Endodermal cell (in vitro differentiated cells): ENCODE data around the gene IARS1. TPM values are rescaled to one million over a fixed set of nuclear protein-coding genes. Genes with fewer than 3 reads are reported as not detected.
A peak's percentile ranks its signal among the peaks of the same experiment; 100 is the strongest.

Experiments
- DNase-seq: peaks from one replicate; pipeline ENCODE4 v3.0.0-alpha.2; 2017
- H3K27ac ChIP-seq: 2 replicates; pipeline ENCODE4 v1.5.1; 2013; ENCODE audit warnings: mild to moderate bottlenecking, low read depth, low read length, moderate library complexity
- H3K27me3 ChIP-seq: 2 replicates; pipeline ENCODE4 v1.6.1; 2013; ENCODE audit warnings: mild to moderate bottlenecking, low read length, moderate library complexity; ENCODE audit not compliant: insufficient read depth, control insufficient read depth, poor library complexity, severe bottlenecking
- H3K36me3 ChIP-seq: 2 replicates; pipeline ENCODE4 v1.7.0; 2013; ENCODE audit warnings: mild to moderate bottlenecking, low read length, moderate library complexity; ENCODE audit not compliant: control insufficient read depth, insufficient read depth
- H3K4me1 ChIP-seq: one replicate; pipeline ENCODE4 v1.7.0; 2013; ENCODE audit warnings: low read length; ENCODE audit not compliant: control insufficient read depth, insufficient read depth
- H3K4me3 ChIP-seq: 2 replicates; pipeline ENCODE4 v1.5.1; 2013; ENCODE audit warnings: mild to moderate bottlenecking, low read length, moderate library complexity
- H3K9ac ChIP-seq: 2 replicates; pipeline ENCODE4 v1.6.1; 2013; ENCODE audit warnings: mild to moderate bottlenecking, low read length, moderate library complexity; ENCODE audit not compliant: poor library complexity, severe bottlenecking; ENCODE audit errors: extremely low read depth
- H3K9me3 ChIP-seq: 2 replicates; pipeline ENCODE4 v1.6.1; 2013; ENCODE audit warnings: mild to moderate bottlenecking, low read length, moderate library complexity; ENCODE audit not compliant: control insufficient read depth
- H3K27ac Mint-ChIP-seq: 2 replicates; pipeline ENCODE4 v1.8.0; 2020; ENCODE audit warnings: mixed read lengths
- H3K27me3 Mint-ChIP-seq: 2 replicates; pipeline ENCODE4 v1.8.0; 2021; ENCODE audit warnings: mild to moderate bottlenecking, mixed read lengths; ENCODE audit not compliant: insufficient read depth
- H3K36me3 Mint-ChIP-seq: 2 replicates; pipeline ENCODE4 v1.8.0; 2020; ENCODE audit warnings: low read depth, mixed read lengths
- H3K4me1 Mint-ChIP-seq: 2 replicates; pipeline ENCODE4 v1.8.0; 2020; ENCODE audit warnings: mixed read lengths
- H3K4me3 Mint-ChIP-seq: 2 replicates; pipeline ENCODE4 v1.8.0; 2020; ENCODE audit warnings: mild to moderate bottlenecking, moderate library complexity, mixed read lengths
- H3K9me3 Mint-ChIP-seq: 2 replicates; pipeline ENCODE4 v1.8.0; 2020; ENCODE audit warnings: mild to moderate bottlenecking, mixed read lengths
- WGBS, 2 experiments: methylation state at CpG; one replicate each; pipeline versions ENCODE4 v1.1.5 to v1.1.7; 2013; ENCODE audit warnings: missing lambda C conversion rate in 2 of 2, mixed read lengths in 1 of 2; ENCODE audit not compliant: insufficient coverage in 1 of 2, insufficient read length in 1 of 2; 5-methylcytosine and 5-hydroxymethylcytosine counted together
- total RNA-seq, 2 donors: library from RNA; stranded (reverse); fragmentation: NEBNext Ultra II Directional in 1 of 2; extraction: Animal tissue kit (Norgen Biotek cat#: 25700) in 1 of 2; gene quantifications; 2 replicates in 1 of 2; 3 replicates in 1 of 2; pipeline ENCODE4 v1.2.1, GENCODE V29; 2021
- TF ChIP-seq, protein P1 (sequence below): fragments of 200-600 bp; sonication (generic); conservative IDR thresholded peaks from 2 replicates; pipeline ENCODE4 v1.5.0; 2021; ENCODE audit warnings: antibody characterized with exemption, mild to moderate bottlenecking

The IARS1 gene
- total RNA-seq, 2 donors from 2014 or later: 170 to 173 TPM

GRCh38 chr9:92324889-92325268, 31.4 kb upstream of the IARS1 start:
- Mint-ChIP-seq H3K4me1 (peaks cover 19% of the 10 kb centered on the region), H3K9me3 (no peaks in the 10 kb centered on the region), H3K36me3 (peaks cover 25% of the 10 kb centered on the region), H3K27me3 (no peaks in the 10 kb centered on the region), H3K27ac (peak overlapping the region; percentile 100), H3K4me3 (peak overlapping the region; percentile 98)
- no peak for DNase-seq
- no peaks in the 10 kb centered on the region for H3K4me1 ChIP-seq
- H3K27ac ChIP-seq: no peak overlapping the region
- TF ChIP-seq, protein P1, sequence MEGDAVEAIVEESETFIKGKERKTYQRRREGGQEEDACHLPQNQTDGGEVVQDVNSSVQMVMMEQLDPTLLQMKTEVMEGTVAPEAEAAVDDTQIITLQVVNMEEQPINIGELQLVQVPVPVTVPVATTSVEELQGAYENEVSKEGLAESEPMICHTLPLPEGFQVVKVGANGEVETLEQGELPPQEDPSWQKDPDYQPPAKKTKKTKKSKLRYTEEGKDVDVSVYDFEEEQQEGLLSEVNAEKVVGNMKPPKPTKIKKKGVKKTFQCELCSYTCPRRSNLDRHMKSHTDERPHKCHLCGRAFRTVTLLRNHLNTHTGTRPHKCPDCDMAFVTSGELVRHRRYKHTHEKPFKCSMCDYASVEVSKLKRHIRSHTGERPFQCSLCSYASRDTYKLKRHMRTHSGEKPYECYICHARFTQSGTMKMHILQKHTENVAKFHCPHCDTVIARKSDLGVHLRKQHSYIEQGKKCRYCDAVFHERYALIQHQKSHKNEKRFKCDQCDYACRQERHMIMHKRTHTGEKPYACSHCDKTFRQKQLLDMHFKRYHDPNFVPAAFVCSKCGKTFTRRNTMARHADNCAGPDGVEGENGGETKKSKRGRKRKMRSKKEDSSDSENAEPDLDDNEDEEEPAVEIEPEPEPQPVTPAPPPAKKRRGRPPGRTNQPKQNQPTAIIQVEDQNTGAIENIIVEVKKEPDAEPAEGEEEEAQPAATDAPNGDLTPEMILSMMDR: no peak
- no peaks in the 10 kb centered on the region for H3K27me3 ChIP-seq
- H3K4me3 ChIP-seq: peak overlapping the region; percentile 97
- H3K36me3 ChIP-seq: peaks cover 30% of the 10 kb centered on the region
- peak overlapping the region; percentile 97 for H3K9ac ChIP-seq
- 0% methylated on average over 1 to 12 of the region's 12 CpGs for WGBS, 2 experiments
- no peaks in the 10 kb centered on the region for H3K9me3 ChIP-seq

GRCh38 chr9:92324431-92324830, 30.9 kb upstream of the IARS1 start:
- Histone ChIP-seq H3K4me1 (no peaks in the 10 kb centered on the region), H3K9ac (peak overlapping the region; percentile 97), H3K27ac (no peak overlapping the region), H3K27me3 (no peaks in the 10 kb centered on the region), H3K4me3 (peak overlapping the region; percentile 97), H3K36me3 (peaks cover 35% of the 10 kb centered on the region), H3K9me3 (no peaks in the 10 kb centered on the region)
- no peaks in the 10 kb centered on the region for H3K27me3 Mint-ChIP-seq
- 29 to 42% methylated on average over 1 to 2 of the region's 2 CpGs for WGBS, 2 experiments
- H3K9me3 Mint-ChIP-seq: no peaks in the 10 kb centered on the region
- TF ChIP-seq, protein P1: no peak
- peak overlapping the region; percentile 98 for H3K4me3 Mint-ChIP-seq
- peaks cover 19% of the 10 kb centered on the region for H3K4me1 Mint-ChIP-seq
- peak overlapping the region; percentile 100 for H3K27ac Mint-ChIP-seq
- H3K36me3 Mint-ChIP-seq: peaks cover 30% of the 10 kb centered on the region
- DNase-seq: no peak

- no peaks in the 10 kb centered on the region for H3K27me3 Mint-ChIP-seq
- peaks cover 5% of the 10 kb centered on the region for H3K4me1 ChIP-seq
- no peaks in the 10 kb centered on the region for H3K27me3 ChIP-seq
- 86 to 95% methylated on average over 4 to 5 of the region's 5 CpGs for WGBS, 2 experiments
- H3K36me3 Mint-ChIP-seq: peaks cover 64% of the 10 kb centered on the region
- no peak for DNase-seq
- H3K27ac ChIP-seq: no peak overlapping the region
- H3K4me3 ChIP-seq: no peak overlapping the region
- H3K9me3 Mint-ChIP-seq: no peaks in the 10 kb centered on the region
- H3K9ac ChIP-seq: no peak overlapping the region
- H3K36me3 ChIP-seq: peaks cover 73% of the 10 kb centered on the region
- no peak overlapping the region for H3K27ac Mint-ChIP-seq
- H3K4me3 Mint-ChIP-seq: no peak overlapping the region
- TF ChIP-seq, protein P1: no peak
- peaks cover 8% of the 10 kb centered on the region for H3K4me1 Mint-ChIP-seq
- no peaks in the 10 kb centered on the region for H3K9me3 ChIP-seq
These were observed 22.0 kb upstream of the IARS1 start for GRCh38 chr9:92315456-92315855.
